GM12891 (cell line): ENCODE measurements around the gene FBXL3.

ENCODE experiments used
- POLR2A ChIP-seq: IDR thresholded peaks from 2 replicates; pipeline ENCODE4 v1.6.1; 2011; ENCODE audit warnings: low read depth, low read length, control low read depth
- POU2F2 ChIP-seq: IDR thresholded peaks from 2 replicates; pipeline ENCODE4 v1.6.1; 2011; ENCODE audit warnings: low read depth, mild to moderate bottlenecking, control low read depth, low read length, moderate library complexity
- SPI1 ChIP-seq: IDR thresholded peaks from 2 replicates; pipeline ENCODE4 v1.6.1; 2011; ENCODE audit warnings: low read depth, low read length, control low read depth

- TF ChIP-seq SPI1, result no peak
- TF ChIP-seq POLR2A, result no peak
- TF ChIP-seq POU2F2, result no peak
Observed at GRCh38 chr13:76971851-76972829, 54.8 kb downstream of the FBXL3 start.
